ENCODE results near the gene CTNNA3.

The CTNNA3 gene

GRCh38 chr10:65911151-65911835 lies 1784.7 kb downstream of the CTNNA3 start:
- no peak for DNase-seq (ENCODE audit: low read depth in 2 of 2)
- H3K4me3 ChIP-seq (replicated peaks in 1 of 2; ENCODE audit: low read depth in 2 of 2, low read length in 2 of 2), result no peak overlapping the region
- no peak for TF ChIP-seq CTCF (IDR thresholded peaks at IDR 0.05; ENCODE audit: low read depth, low read length)

DNA sequence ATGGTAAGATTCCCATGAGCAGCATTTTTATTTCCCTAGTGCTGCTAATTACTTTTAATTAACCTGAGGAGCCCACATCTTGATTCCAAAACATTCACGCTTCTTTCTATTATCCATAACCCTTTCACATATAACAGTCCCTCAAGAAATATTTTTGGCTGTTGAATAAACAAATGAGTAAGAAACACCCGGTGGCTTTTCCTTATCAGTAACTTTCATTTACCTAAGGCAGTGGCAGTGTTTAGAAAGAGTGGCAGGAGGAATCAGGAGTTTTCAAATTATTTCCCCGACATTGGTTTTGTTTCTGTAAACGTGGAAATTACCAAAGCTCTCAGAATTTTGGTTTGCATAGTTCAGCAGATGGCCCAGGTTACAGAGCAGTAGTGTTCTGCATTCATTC lies 1785.8 kb downstream of the CTNNA3 start:
- TF ChIP-seq CTCF (IDR thresholded peaks at IDR 0.05; ENCODE audit: low read depth, low read length), result no peak
- H3K4me3 ChIP-seq (replicated peaks in 1 of 2; ENCODE audit: low read depth in 2 of 2, low read length in 2 of 2), result no peak overlapping the region
- no peak for DNase-seq (ENCODE audit: low read depth in 2 of 2)

DNA sequence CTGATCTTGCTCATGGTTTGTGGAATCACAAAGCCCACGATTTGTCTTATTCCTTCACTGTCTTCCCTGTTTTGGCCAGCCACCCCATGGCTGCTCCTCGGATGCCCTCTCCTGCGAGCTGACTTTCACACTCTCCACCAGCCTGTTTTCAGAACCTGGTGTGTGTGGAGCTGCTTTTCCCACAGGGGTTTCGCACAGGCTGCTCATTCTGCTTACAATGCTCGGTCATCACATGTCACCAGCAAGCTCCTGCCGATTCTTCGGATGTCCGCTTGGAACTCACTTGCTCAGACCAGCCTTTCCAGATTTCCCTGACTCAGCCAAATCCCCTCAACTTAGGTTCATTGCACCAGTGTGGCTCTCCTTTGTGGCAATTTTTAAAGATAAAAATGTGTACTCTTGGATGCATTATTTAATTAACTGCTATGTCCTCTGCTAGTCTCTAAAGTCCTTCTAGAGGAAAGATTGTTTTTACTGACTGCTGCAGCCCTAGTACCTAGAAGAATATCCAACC lies 1788.7 kb downstream of the CTNNA3 start:
- DNase-seq (ENCODE audit: low read depth in 2 of 2), result no peak
- TF ChIP-seq CTCF (IDR thresholded peaks at IDR 0.05; ENCODE audit: low read depth, low read length), result no peak
- H3K4me3 ChIP-seq (replicated peaks in 1 of 2; ENCODE audit: low read depth in 2 of 2, low read length in 2 of 2), result no peak overlapping the region

DNA sequence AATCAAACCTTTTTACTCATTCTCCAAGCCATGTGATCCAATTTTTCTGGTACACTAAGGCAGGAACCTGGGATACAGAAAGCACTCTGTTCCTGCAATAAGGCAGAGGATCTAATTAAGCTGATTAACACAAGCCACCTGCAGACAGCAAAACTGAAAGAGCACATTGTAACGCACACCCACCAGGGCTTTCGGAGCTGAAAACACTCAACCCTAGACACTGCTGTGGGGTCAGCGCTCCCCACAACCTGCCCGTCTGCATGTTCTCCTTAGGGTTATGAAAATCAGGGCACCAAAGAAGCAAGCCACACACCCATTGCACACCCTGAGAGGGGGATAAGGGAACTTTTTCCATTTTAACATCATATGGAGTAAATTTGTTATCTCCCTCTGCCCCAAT lies 1792.4 kb downstream of the CTNNA3 start:
- TF ChIP-seq CTCF (IDR thresholded peaks at IDR 0.05; ENCODE audit: low read depth, low read length), result no peak
- no peak for DNase-seq (ENCODE audit: low read depth in 2 of 2)
- H3K4me3 ChIP-seq (replicated peaks in 1 of 2; ENCODE audit: low read depth in 2 of 2, low read length in 2 of 2), result no peak overlapping the region

DNA sequence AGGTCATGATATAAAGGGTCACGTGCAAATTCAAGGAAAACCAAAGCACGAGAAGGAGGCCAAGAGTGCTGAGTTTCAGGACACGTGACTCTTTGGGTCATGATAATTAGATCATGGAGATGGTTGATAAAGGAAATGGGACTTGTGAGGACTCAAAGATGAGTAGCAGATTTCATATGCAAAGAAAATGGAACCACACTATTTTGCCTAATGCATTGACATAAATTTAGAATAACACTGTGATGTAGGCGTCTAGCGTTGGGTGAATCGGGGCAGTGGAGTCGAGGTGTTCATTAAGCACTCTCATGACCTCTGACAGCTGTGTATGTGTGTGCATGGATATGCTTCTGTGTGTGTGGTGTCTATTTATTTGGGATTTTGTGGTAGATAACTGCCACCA lies 1795.7 kb downstream of the CTNNA3 start:
- DNase-seq (ENCODE audit: low read depth in 2 of 2), result no peak
- no peak for TF ChIP-seq CTCF (IDR thresholded peaks at IDR 0.05; ENCODE audit: low read depth, low read length)
- no peak overlapping the region for H3K4me3 ChIP-seq (replicated peaks in 1 of 2; ENCODE audit: low read depth in 2 of 2, low read length in 2 of 2)

- no peak overlapping the region for H3K4me3 ChIP-seq (replicated peaks in 1 of 2; ENCODE audit: low read depth in 2 of 2, low read length in 2 of 2)
- TF ChIP-seq CTCF (IDR thresholded peaks at IDR 0.05; ENCODE audit: low read depth, low read length), result no peak
- no peak for DNase-seq (ENCODE audit: low read depth in 2 of 2)
Measured at GRCh38 chr10:65898055-65898454, 1797.9 kb downstream of the CTNNA3 start.

DNA sequence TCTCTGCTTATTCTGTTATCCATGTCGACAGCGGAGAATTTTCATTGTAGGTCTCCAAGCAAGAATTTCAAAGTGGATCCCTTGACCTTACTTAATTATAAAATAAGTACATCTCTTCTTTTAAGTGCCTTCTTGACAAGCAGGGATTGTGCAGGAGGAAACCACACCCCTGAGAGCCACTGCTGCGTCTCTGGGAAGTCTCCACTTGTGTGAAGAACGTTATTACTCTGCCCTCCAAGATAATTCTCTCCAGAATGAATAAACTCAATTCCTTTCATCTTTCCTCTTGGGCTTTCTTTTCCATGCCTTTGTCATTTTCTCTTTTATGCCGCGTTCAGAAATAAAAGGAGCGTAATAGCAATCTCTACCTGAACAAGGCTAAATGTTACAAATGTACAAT lies 1801.0 kb downstream of the CTNNA3 start:
- H3K4me3 ChIP-seq (replicated peaks in 1 of 2; ENCODE audit: low read depth in 2 of 2, low read length in 2 of 2), result no peak overlapping the region
- no peak for TF ChIP-seq CTCF (IDR thresholded peaks at IDR 0.05; ENCODE audit: low read depth, low read length)
- DNase-seq (ENCODE audit: low read depth in 2 of 2), result no peak
